NB4 (cell line): ENCODE measurements around the gene RNF14.
"Not testable (repeated sequence)": the region's sequence is repeated elsewhere in the genome, so short reads cannot be mapped to it uniquely, and the experiment has no call there.

Source experiments
- POLR2A ChIP-seq: IDR thresholded peaks from 2 replicates; pipeline ENCODE4 v1.6.1; 2011; ENCODE audit warnings: mild to moderate bottlenecking; ENCODE audit not compliant: insufficient read length; ENCODE audit errors: extremely low read depth
- TF ChIP-seq, protein P1 (sequence below): IDR thresholded peaks from one replicate; pipeline ENCODE4 v1.5.1; 2012; ENCODE audit warnings: low read depth, low read length
- TF ChIP-seq, protein P2 (sequence below): IDR thresholded peaks from 2 replicates; pipeline ENCODE4 v1.6.1; 2011; ENCODE audit warnings: low read depth, low read length

DNA sequence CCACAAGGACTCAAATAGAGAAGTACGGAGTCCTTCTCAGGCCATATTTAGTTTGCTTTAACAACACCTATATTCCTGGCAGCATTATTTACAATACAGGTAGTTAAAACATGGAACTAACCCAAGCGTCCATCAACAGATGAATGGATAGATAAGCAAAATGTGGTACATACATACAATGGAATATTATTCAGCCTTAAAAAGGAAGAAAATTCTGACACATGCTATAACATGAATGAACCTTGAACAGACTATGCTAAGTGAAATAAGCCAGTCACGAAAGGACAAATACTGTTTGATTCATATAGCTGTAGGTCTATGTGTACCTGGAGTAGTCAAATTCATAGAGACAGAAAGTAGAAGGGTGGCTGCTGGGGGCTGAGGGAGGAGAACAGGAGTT lies 68.7 kb downstream of the RNF14 start:
- TF ChIP-seq, protein P1, sequence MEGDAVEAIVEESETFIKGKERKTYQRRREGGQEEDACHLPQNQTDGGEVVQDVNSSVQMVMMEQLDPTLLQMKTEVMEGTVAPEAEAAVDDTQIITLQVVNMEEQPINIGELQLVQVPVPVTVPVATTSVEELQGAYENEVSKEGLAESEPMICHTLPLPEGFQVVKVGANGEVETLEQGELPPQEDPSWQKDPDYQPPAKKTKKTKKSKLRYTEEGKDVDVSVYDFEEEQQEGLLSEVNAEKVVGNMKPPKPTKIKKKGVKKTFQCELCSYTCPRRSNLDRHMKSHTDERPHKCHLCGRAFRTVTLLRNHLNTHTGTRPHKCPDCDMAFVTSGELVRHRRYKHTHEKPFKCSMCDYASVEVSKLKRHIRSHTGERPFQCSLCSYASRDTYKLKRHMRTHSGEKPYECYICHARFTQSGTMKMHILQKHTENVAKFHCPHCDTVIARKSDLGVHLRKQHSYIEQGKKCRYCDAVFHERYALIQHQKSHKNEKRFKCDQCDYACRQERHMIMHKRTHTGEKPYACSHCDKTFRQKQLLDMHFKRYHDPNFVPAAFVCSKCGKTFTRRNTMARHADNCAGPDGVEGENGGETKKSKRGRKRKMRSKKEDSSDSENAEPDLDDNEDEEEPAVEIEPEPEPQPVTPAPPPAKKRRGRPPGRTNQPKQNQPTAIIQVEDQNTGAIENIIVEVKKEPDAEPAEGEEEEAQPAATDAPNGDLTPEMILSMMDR, result not testable (repeated sequence)
- TF ChIP-seq, protein P2, sequence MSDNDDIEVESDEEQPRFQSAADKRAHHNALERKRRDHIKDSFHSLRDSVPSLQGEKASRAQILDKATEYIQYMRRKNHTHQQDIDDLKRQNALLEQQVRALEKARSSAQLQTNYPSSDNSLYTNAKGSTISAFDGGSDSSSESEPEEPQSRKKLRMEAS, result not testable (repeated sequence)
- not testable (repeated sequence) for TF ChIP-seq POLR2A
